ENCODE results near the gene DAAM1. TPM values are rescaled to one million over a fixed set of nuclear protein-coding genes. Genes with fewer than 3 reads are reported as not detected.

The DAAM1 gene
- total and polyA plus RNA-seq, 7 donors = 5.7 to 37.1 (median 8.9) TPM

DNA sequence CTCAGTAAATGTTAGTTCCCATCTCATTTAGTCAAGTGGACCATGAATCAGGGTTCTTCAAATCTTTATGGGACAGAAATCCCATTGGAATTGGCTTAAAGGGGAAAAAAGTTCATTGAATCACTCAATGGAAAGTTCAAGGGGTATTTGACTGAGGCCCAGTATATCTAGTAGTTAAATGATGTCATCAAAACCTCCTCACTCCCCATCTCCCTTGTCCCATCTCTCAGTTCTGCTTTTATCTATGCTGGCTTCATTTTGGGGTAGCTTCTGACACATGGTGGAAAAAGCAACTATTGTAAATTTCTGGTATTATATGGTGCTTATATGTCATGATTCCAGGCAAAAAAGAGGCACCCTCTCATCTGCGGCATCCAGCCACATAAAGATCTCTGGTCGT, 51.9 kb downstream of the DAAM1 start:
- WGBS, 3 donors = 95 to 98% (median 96%) methylated on average over 2 of the region's 2 CpGs
- Histone ChIP-seq H3K4me3 (no peak overlapping the region), H3K27ac (no peak overlapping the region), H3K27me3 (ENCODE audit: insufficient read depth in 3 of 3, low read length in 2 of 3) (no peaks in the 10 kb centered on the region), H3K4me1 (peaks cover 4% of the 10 kb centered on the region), H3K9me3 (no peaks in the 10 kb centered on the region), H3K36me3 (ENCODE audit: insufficient read depth in 1 of 2, low read depth in 1 of 2) (no peaks in the 10 kb centered on the region)
- ATAC-seq (no peak), DNase-seq (no peak)
- TF ChIP-seq, protein P1, sequence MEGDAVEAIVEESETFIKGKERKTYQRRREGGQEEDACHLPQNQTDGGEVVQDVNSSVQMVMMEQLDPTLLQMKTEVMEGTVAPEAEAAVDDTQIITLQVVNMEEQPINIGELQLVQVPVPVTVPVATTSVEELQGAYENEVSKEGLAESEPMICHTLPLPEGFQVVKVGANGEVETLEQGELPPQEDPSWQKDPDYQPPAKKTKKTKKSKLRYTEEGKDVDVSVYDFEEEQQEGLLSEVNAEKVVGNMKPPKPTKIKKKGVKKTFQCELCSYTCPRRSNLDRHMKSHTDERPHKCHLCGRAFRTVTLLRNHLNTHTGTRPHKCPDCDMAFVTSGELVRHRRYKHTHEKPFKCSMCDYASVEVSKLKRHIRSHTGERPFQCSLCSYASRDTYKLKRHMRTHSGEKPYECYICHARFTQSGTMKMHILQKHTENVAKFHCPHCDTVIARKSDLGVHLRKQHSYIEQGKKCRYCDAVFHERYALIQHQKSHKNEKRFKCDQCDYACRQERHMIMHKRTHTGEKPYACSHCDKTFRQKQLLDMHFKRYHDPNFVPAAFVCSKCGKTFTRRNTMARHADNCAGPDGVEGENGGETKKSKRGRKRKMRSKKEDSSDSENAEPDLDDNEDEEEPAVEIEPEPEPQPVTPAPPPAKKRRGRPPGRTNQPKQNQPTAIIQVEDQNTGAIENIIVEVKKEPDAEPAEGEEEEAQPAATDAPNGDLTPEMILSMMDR (IDR thresholded peaks at IDR 0.05) = no peak
- intact Hi-C loops (cut with DNase I) = no loop called here

DNA sequence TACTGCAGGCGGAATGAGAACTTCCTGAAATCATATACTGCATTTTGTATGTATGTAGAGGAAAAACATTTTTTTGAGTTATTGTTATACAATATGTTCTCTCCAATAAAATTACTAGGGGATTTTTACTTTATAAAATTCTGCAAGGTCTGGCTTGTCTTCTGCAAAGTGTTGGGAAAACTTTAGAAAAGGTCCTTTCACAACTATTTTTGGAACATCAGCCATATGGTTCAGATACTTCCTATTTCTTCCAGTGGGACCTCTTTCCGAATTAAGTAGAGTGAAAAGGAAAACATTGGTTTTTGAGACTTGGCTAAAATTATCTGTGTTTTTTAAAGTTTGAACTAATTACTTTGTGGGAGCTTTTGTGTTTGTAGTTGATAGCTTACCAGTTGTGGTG, 52.7 kb downstream of the DAAM1 start:
- Histone ChIP-seq H3K27ac (no peak overlapping the region), H3K4me3 (no peak overlapping the region), H3K36me3 (ENCODE audit: insufficient read depth in 1 of 2, low read depth in 1 of 2) (no peaks in the 10 kb centered on the region), H3K9me3 (no peaks in the 10 kb centered on the region), H3K27me3 (ENCODE audit: insufficient read depth in 3 of 3, low read length in 2 of 3) (no peaks in the 10 kb centered on the region), H3K4me1 (peaks cover 4% of the 10 kb centered on the region)
- intact Hi-C loops (cut with DNase I) = no loop called here
- 72 to 84% (median 81%) methylated on average over 2 of the region's 2 CpGs for WGBS, 3 donors
- no peak for ATAC-seq
- TF ChIP-seq, protein P1 (IDR thresholded peaks at IDR 0.05) = no peak
- no peak for DNase-seq

DNA sequence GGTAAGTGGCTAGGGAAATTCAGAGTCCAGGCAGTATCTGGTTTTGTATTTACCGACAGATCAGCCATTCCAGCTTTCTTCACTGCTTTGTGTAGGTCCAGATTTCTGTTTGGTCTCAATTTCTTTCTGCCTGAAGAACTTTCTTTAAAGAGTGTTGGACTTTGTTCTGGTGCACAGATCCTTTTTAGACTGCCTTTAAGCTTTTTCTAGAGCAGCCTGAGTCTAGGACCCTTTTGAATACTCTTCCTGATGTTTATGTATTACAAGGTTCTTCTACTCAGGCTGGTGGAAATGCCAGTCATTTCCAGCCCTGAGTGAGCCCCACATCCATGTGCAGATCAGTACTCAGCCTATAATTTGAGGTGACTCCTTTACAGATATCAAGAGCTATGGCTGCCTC, 54.7 kb downstream of the DAAM1 start:
- Histone ChIP-seq H3K4me1 (peaks cover 4% of the 10 kb centered on the region), H3K4me3 (no peak overlapping the region), H3K36me3 (ENCODE audit: insufficient read depth in 1 of 2, low read depth in 1 of 2) (no peaks in the 10 kb centered on the region), H3K27ac (no peak overlapping the region), H3K27me3 (ENCODE audit: insufficient read depth in 3 of 3, low read length in 2 of 3) (no peaks in the 10 kb centered on the region), H3K9me3 (no peaks in the 10 kb centered on the region)
- TF ChIP-seq, protein P1 (IDR thresholded peaks at IDR 0.05) = no peak
- intact Hi-C loops (cut with DNase I) = no loop called here
- DNase-seq = no peak
- ATAC-seq = no peak
- 96 to 100% (median 97%) methylated on average over 1 of the region's 1 CpG for WGBS, 3 donors

DNA sequence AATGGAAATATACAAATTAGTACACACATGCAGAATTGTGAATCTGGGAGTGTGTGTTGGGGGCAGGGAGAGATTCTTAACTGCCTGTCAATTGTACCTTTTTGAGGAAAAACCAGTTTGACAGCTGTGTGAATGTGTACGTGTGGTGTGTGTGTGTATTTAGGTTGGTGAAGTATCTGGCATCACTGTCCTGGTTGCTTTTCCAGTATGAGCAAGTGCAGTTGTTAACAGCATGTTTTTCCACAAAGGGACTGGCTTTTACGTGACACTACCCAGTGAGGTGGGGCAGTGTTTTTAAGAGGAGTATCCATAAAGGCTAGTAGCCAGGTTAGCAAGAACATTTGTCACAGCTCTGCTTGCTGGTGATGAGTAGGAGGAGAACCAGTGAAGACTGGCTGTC, 56.1 kb downstream of the DAAM1 start:
- TF ChIP-seq, protein P1 (IDR thresholded peaks at IDR 0.05) = no peak
- H3K36me3 ChIP-seq (ENCODE audit: insufficient read depth in 1 of 2, low read depth in 1 of 2) = no peaks in the 10 kb centered on the region
- H3K27me3 ChIP-seq (ENCODE audit: insufficient read depth in 3 of 3, low read length in 2 of 3) = no peaks in the 10 kb centered on the region
- H3K9me3 ChIP-seq = no peaks in the 10 kb centered on the region
- no peak for DNase-seq
- no peak overlapping the region for H3K4me3 ChIP-seq
- no peak for ATAC-seq
- no peak overlapping the region for H3K27ac ChIP-seq
- intact Hi-C loops (cut with DNase I) = no loop called here
- 67 to 78% (median 74%) methylated on average over 2 of the region's 2 CpGs for WGBS, 3 donors
- no peaks in the 10 kb centered on the region for H3K4me1 ChIP-seq

DNA sequence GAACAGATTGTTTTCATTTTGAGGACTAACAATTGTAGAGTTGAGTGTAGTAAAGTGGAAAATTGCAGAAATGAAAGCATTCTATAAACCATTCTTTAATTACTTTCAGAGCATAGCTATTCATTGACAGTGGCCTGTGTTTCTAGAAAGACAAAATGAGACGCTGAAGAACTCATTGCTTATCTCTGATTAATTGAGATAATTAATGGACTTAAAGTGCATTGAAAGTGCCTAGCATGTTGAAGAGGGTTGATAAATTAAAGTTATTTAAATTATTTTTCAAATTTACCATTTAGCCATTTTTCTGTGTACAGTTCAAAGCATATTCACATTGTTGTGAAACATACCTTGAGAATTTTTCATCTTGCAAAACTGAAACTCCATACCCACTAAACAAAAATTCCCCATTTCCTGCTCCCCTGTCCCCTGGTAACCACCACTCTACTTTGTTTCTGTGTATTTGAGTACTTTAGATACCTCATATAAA, 57.4 kb downstream of the DAAM1 start:
- TF ChIP-seq, protein P1 (IDR thresholded peaks at IDR 0.05) = no peak
- H3K27ac ChIP-seq = no peak overlapping the region
- H3K4me3 ChIP-seq = no peak overlapping the region
- no peaks in the 10 kb centered on the region for H3K9me3 ChIP-seq
- intact Hi-C loops (cut with DNase I) = no loop called here
- DNase-seq (no peak), ATAC-seq (no peak)
- WGBS, 3 donors = 96 to 98% (median 96%) methylated on average over 1 of the region's 1 CpG
- no peaks in the 10 kb centered on the region for H3K4me1 ChIP-seq
- no peaks in the 10 kb centered on the region for H3K27me3 ChIP-seq (ENCODE audit: insufficient read depth in 3 of 3, low read length in 2 of 3)
- H3K36me3 ChIP-seq (ENCODE audit: insufficient read depth in 1 of 2, low read depth in 1 of 2) = no peaks in the 10 kb centered on the region
